SK-N-SH (cell line): ENCODE results near the gene NCKAP5L. TPM values are rescaled to one million over a fixed set of nuclear protein-coding genes. Genes with fewer than 3 reads are reported as not detected.

ENCODE experiments used
- CTCF ChIA-PET: fragments of 300-600, 350-600 bp; formaldehyde crosslinking; extraction: SDS; loops from one replicate; lab custom pipeline; 2021; lab: Yijun Ruan, JAX
- POLR2A ChIA-PET: fragments of 350-600 bp; sonication (Branson Sonifier 250); formaldehyde crosslinking; extraction: SDS; loops from one replicate; lab custom pipeline; 2020; ENCODE audit warnings: antibody characterized with exemption, inconsistent platforms; lab: Yijun Ruan, JAX
- DNase-seq: peaks from one replicate; pipeline ENCODE4 v3.0.0; 2012
- H2AFZ ChIP-seq: fragments of 200-600 bp; sonication (generic); 2 replicates; pipeline ENCODE4 v1.8.1; 2016; ENCODE audit warnings: antibody characterized with exemption, mild to moderate bottlenecking, low read depth
- H3F3A ChIP-seq: fragments of 200-600 bp; sonication (generic); replicated peaks from 2 replicates; pipeline ENCODE3; 2016; ENCODE audit warnings: antibody characterized with exemption, mild to moderate bottlenecking; ENCODE audit not compliant: insufficient read depth
- H3K27ac ChIP-seq, 2 experiments: fragments of 200-500 bp in 1 of 2; fragments of 200-600 bp in 1 of 2; sonication (Bioruptor generic) in 1 of 2; sonication (generic), shearing (Covaris generic) in 1 of 2; 2 replicates each; pipeline versions ENCODE4 v1.5.1 to v1.6.1; 2014 to 2016; ENCODE audit warnings: low read depth in 2 of 2, inconsistent platforms in 1 of 2, low read length in 1 of 2, mild to moderate bottlenecking in 1 of 2, mixed read lengths in 1 of 2
- H3K27me3 ChIP-seq: fragments of 200-600 bp; sonication (generic), shearing (Covaris generic); 2 replicates; pipeline ENCODE4 v1.6.1; 2016; ENCODE audit warnings: mixed run types; ENCODE audit not compliant: insufficient read depth
- H3K36me3 ChIP-seq, 2 experiments: fragments of 200-500 bp in 1 of 2; fragments of 200-600 bp in 1 of 2; sonication (Bioruptor generic) in 1 of 2; sonication (generic) in 1 of 2; replicated peaks in 1 of 2; 2 replicates each; pipeline versions ENCODE3 to v1.5.1; 2014 to 2016; ENCODE audit warnings: low read length in 1 of 2, mild to moderate bottlenecking in 1 of 2; ENCODE audit not compliant: insufficient read depth in 2 of 2, control insufficient read depth in 1 of 2
- H3K4me1 ChIP-seq, 2 experiments: fragments of 200-500 bp in 1 of 2; fragments of 200-600 bp in 1 of 2; sonication (Bioruptor generic) in 1 of 2; sonication (generic), shearing (Covaris generic) in 1 of 2; 2 replicates each; pipeline versions ENCODE4 v1.5.1 to v1.6.1; 2014 to 2016; ENCODE audit warnings: low read depth in 1 of 2, low read length in 1 of 2, mixed run types in 1 of 2; ENCODE audit not compliant: insufficient read depth in 2 of 2, control insufficient read depth in 1 of 2
- H3K4me2 ChIP-seq: fragments of 200-600 bp; sonication (generic), shearing (Covaris generic); 2 replicates; pipeline ENCODE4 v1.6.1; 2017; ENCODE audit warnings: mixed run types
- H3K4me3 ChIP-seq, 2 experiments: fragments of 200-500 bp in 1 of 2; fragments of 200-600 bp in 1 of 2; sonication (Bioruptor generic) in 1 of 2; sonication (generic), shearing (Covaris generic) in 1 of 2; 2 replicates each; pipeline versions ENCODE4 v1.5.1 to v1.8.1; 2014 to 2016; ENCODE audit warnings: low read depth in 2 of 2, inconsistent platforms in 1 of 2, low read length in 1 of 2, mild to moderate bottlenecking in 1 of 2, mixed read lengths in 1 of 2, moderate library complexity in 1 of 2
- H3K79me2 ChIP-seq: fragments of 200-600 bp; sonication (generic); 2 replicates; pipeline ENCODE4 v1.8.1; 2017; ENCODE audit warnings: mild to moderate bottlenecking; ENCODE audit not compliant: insufficient read depth
- H3K9ac ChIP-seq: fragments of 200-600 bp; sonication (generic); 2 replicates; pipeline ENCODE4 v1.6.1; 2017; ENCODE audit warnings: mixed run types
- H3K9me2 ChIP-seq: fragments of 200-600 bp; sonication (generic); 2 replicates; pipeline ENCODE4 v1.6.1; 2017; ENCODE audit warnings: mixed run types
- H3K9me3 ChIP-seq: fragments of 200-600 bp; sonication (generic); 2 replicates; pipeline ENCODE4 v1.6.1; 2017; ENCODE audit warnings: mixed run types, mild to moderate bottlenecking, moderate library complexity
- H4K20me1 ChIP-seq: fragments of 200-600 bp; sonication (generic); 2 replicates; pipeline ENCODE4 v1.6.1; 2017; ENCODE audit warnings: mild to moderate bottlenecking, mixed run types; ENCODE audit not compliant: insufficient read depth
- ELF1 ChIP-seq: IDR thresholded peaks from 2 replicates; pipeline ENCODE4 v1.4.0; 2012
- FOXJ3 ChIP-seq: sonication (generic); formaldehyde crosslinking; IDR thresholded peaks from 2 replicates; pipeline ENCODE4 v1.5.1; 2020; ENCODE audit warnings: mild to moderate bottlenecking, missing genetic modification reagents
- GATA2 ChIP-seq: sonication (generic); formaldehyde crosslinking; IDR thresholded peaks from 2 replicates; pipeline ENCODE4 v1.5.0; 2020; ENCODE audit warnings: mild to moderate bottlenecking, missing genetic modification reagents
- JUND ChIP-seq: IDR thresholded peaks from 2 replicates; pipeline ENCODE4 v1.4.0; 2012
- MEF2A ChIP-seq: IDR thresholded peaks from 2 replicates; pipeline ENCODE4 v1.4.0; 2012; ENCODE audit warnings: low read depth, borderline replicate concordance
- MXI1 ChIP-seq: IDR thresholded peaks from 2 replicates; pipeline ENCODE4 v1.6.1; 2012; ENCODE audit warnings: mild to moderate bottlenecking, low read depth, low read length, improper control_type of control experiment
- NRF1 ChIP-seq: IDR thresholded peaks from 2 replicates; pipeline ENCODE4 v1.6.1; 2012; ENCODE audit warnings: low read depth, mild to moderate bottlenecking, low read length
- POLR2AphosphoS5 ChIP-seq: IDR thresholded peaks from 2 replicates; pipeline ENCODE4 v1.6.1; 2012; ENCODE audit warnings: low read depth, low read length
- RAD21 ChIP-seq: IDR thresholded peaks from 2 replicates; pipeline ENCODE4 v1.6.1; 2012; ENCODE audit warnings: mild to moderate bottlenecking, low read length
- RCOR1 ChIP-seq: fragments of 150-350 bp; IDR thresholded peaks from 2 replicates; pipeline ENCODE4 v1.6.1; 2017; ENCODE audit warnings: antibody characterized with exemption, low read length
- RXRA ChIP-seq: IDR thresholded peaks from 2 replicates; pipeline ENCODE4 v1.4.0; 2012; ENCODE audit warnings: low read depth, mild to moderate bottlenecking, borderline replicate concordance
- SMC3 ChIP-seq: IDR thresholded peaks from 2 replicates; pipeline ENCODE4 v1.6.1; 2012; ENCODE audit warnings: low read depth, low read length, improper control_type of control experiment
- TAF1 ChIP-seq: IDR thresholded peaks from 2 replicates; pipeline ENCODE4 v1.6.1; 2012; ENCODE audit warnings: low read depth, mild to moderate bottlenecking, low read length, moderate library complexity, borderline replicate concordance
- TCF12 ChIP-seq: IDR thresholded peaks from 2 replicates; pipeline ENCODE4 v1.4.0; 2012
- TEAD4 ChIP-seq: IDR thresholded peaks from 2 replicates; pipeline ENCODE4 v1.4.0; 2012; ENCODE audit warnings: mild to moderate bottlenecking, borderline replicate concordance; ENCODE audit not compliant: insufficient read depth
- WGBS: methylation state at CpG from one replicate; pipeline ENCODE4 v1.1.6; 2017; ENCODE audit warnings: low lambda C conversion rate; 5-methylcytosine and 5-hydroxymethylcytosine counted together
- polyA plus RNA-seq, 3 experiments: library from polyadenylated mRNA; depleted of rRNA; stranded (reverse); fragments of >200 nt; gene quantifications; 2 replicates each; pipeline ENCODE4 v1.2.3, GENCODE V29; 2012
- TF ChIP-seq, protein P1 (sequence below): IDR thresholded peaks from 2 replicates; pipeline ENCODE4 v1.4.0; 2012; ENCODE audit warnings: low read depth, borderline replicate concordance
- TF ChIP-seq, protein P2 (sequence below): IDR thresholded peaks from 2 replicates; pipeline ENCODE4 v1.4.0; 2012; ENCODE audit warnings: low read depth
- TF ChIP-seq, protein P3 (sequence below): IDR thresholded peaks from 2 replicates; pipeline ENCODE4; 2012
- TF ChIP-seq, protein P4 (sequence below): fragments of 150-350 bp; IDR thresholded peaks from 2 replicates; pipeline ENCODE4 v1.6.1; 2016; ENCODE audit warnings: mild to moderate bottlenecking, low read depth, low read length
- TF ChIP-seq, protein P5 (sequence below): IDR thresholded peaks from 2 replicates; pipeline ENCODE4 v1.6.1; 2012; ENCODE audit warnings: mild to moderate bottlenecking, low read depth, low read length, moderate library complexity

NCKAP5L gene
- polyA plus RNA-seq, 1 of the 3 experiments (the other 2 are of a cell fraction), result 8.9 TPM

DNA sequence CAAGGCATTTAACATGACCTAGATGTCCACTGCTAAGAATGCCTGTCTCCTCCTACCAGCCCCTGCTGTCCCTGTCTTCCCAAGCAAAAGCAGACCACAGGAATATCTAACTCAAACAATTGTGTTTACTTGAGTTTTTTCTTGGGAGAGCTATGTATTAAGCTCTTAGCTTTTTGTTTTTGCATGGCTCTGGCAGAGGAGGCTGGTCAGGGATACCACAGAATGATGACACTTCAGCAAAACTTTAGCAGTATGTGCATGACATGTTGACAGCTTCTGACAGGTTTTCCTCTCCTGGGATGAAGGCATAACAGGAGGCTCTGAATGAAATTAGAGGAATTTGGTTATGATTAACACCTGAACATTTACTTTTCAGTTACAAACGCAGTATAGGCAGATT is 79.9 kb downstream of the NCKAP5L start:
- Histone ChIP-seq H3K36me3 (peaks cover 26 to 44% of the 10 kb centered on the region in 2 experiments), H3K4me2 (no peak overlapping the region), H3K4me1 (peaks cover 9 to 22% of the 10 kb centered on the region in 2 experiments), H2AFZ (no peak overlapping the region), H3K4me3 (no peak overlapping the region), H3K27ac (no peak overlapping the region), H3K27me3 (no peaks in the 10 kb centered on the region), H3K9me3 (no peaks in the 10 kb centered on the region), H3F3A (peaks cover 25% of the 10 kb centered on the region), H3K9me2 (no peaks in the 10 kb centered on the region), H3K9ac (no peak overlapping the region), H3K79me2 (peaks cover 100% of the 10 kb centered on the region), H4K20me1 (peaks cover 100% of the 10 kb centered on the region)
- ChIA-PET CTCF (interaction anchor here (1.2 to 4.4 kb wide), 5 partner anchors 14 to 390 kb away, joined by 3 to 22 read pairs (median 3); partner anchors contain the start of genes FMNL3 and PRPF40B), POLR2A (no interaction called here)
- 83% methylated on average over 1 of the region's 1 CpG for WGBS
- TF ChIP-seq TEAD4 (no peak), FOXJ3 (CRISPR knock-in tag) (no peak), MEF2A (no peak), TAF1 (no peak), MXI1 (no peak), TCF12 (no peak), SMC3 (no peak)
- TF ChIP-seq, protein P1, sequence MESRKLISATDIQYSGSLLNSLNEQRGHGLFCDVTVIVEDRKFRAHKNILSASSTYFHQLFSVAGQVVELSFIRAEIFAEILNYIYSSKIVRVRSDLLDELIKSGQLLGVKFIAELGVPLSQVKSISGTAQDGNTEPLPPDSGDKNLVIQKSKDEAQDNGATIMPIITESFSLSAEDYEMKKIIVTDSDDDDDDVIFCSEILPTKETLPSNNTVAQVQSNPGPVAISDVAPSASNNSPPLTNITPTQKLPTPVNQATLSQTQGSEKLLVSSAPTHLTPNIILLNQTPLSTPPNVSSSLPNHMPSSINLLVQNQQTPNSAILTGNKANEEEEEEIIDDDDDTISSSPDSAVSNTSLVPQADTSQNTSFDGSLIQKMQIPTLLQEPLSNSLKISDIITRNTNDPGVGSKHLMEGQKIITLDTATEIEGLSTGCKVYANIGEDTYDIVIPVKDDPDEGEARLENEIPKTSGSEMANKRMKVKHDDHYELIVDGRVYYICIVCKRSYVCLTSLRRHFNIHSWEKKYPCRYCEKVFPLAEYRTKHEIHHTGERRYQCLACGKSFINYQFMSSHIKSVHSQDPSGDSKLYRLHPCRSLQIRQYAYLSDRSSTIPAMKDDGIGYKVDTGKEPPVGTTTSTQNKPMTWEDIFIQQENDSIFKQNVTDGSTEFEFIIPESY, result no peak
- TF ChIP-seq, protein P2, sequence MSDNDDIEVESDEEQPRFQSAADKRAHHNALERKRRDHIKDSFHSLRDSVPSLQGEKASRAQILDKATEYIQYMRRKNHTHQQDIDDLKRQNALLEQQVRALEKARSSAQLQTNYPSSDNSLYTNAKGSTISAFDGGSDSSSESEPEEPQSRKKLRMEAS, result no peak
- no peak for DNase-seq

DNA sequence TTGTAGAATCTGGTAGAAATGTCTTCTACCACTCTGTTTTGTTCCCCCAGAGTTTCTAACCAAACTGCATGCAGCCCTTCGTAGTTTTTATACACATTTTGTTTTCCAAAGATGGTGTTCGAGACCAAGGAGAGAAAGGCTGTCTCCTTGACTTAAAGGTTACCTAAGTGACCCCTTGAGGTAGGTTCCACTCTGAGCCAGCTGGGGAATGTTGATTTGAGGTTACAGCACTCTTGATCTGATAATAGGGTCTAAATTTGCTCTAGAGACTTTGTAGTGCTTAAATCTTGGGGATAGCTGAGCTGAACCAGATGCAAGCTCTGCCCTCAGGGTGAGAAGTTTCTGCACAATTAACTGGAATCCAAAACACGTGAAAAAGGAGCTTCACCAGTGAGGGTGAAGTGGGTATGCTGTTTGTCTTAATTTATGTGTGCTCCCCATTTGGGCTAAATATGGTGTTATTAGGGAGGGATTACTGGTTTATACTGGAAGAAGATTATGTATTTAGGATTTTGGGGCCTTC is 83.8 kb downstream of the NCKAP5L start:
- Histone ChIP-seq H3K9me3 (no peaks in the 10 kb centered on the region), H3K36me3 (peaks cover 7 to 25% of the 10 kb centered on the region in 2 experiments), H3K4me2 (peak overlapping the region; percentile 30), H3K9me2 (no peaks in the 10 kb centered on the region), H3F3A (peaks cover 19% of the 10 kb centered on the region), H2AFZ (no peak overlapping the region), H3K27ac (peak overlapping the region in 1 of 2 experiments; percentile 2; a peak in 1 of 4 replicates), H3K4me1 (peaks cover 13% of the 10 kb centered on the region in 2 experiments), H3K79me2 (peaks cover 77% of the 10 kb centered on the region), H3K4me3 (no peak overlapping the region), H4K20me1 (peaks cover 78% of the 10 kb centered on the region), H3K9ac (no peak overlapping the region), H3K27me3 (no peaks in the 10 kb centered on the region)
- DNase-seq, result no peak
- 80% methylated on average over 3 of the region's 3 CpGs for WGBS
- ChIA-PET POLR2A (interaction anchor here (0.8 kb wide), 1 partner anchor 159 kb away, joined by 3 read pairs; no protein-coding TSS in a partner anchor), CTCF (interaction anchor here (1.4 to 2.7 kb wide), 5 partner anchors 18 to 108 kb away, joined by 4 to 13 read pairs (median 9); no protein-coding TSS in a partner anchor)
- TF ChIP-seq GATA2 (CRISPR knock-in tag), result no peak
- TF ChIP-seq TEAD4, result no peak
- TF ChIP-seq, protein P3, sequence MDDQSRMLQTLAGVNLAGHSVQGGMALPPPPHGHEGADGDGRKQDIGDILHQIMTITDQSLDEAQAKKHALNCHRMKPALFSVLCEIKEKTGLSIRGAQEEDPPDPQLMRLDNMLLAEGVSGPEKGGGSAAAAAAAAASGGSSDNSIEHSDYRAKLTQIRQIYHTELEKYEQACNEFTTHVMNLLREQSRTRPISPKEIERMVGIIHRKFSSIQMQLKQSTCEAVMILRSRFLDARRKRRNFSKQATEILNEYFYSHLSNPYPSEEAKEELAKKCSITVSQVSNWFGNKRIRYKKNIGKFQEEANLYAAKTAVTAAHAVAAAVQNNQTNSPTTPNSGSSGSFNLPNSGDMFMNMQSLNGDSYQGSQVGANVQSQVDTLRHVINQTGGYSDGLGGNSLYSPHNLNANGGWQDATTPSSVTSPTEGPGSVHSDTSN, result no peak
- TF ChIP-seq ELF1, result no peak
- no peak for TF ChIP-seq RCOR1
- TF ChIP-seq, protein P4, sequence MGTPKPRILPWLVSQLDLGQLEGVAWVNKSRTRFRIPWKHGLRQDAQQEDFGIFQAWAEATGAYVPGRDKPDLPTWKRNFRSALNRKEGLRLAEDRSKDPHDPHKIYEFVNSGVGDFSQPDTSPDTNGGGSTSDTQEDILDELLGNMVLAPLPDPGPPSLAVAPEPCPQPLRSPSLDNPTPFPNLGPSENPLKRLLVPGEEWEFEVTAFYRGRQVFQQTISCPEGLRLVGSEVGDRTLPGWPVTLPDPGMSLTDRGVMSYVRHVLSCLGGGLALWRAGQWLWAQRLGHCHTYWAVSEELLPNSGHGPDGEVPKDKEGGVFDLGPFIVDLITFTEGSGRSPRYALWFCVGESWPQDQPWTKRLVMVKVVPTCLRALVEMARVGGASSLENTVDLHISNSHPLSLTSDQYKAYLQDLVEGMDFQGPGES, result no peak
- no peak for TF ChIP-seq NRF1
- no peak for TF ChIP-seq JUND
- no peak for TF ChIP-seq RXRA
- no peak for TF ChIP-seq POLR2AphosphoS5
- TF ChIP-seq, protein P5, sequence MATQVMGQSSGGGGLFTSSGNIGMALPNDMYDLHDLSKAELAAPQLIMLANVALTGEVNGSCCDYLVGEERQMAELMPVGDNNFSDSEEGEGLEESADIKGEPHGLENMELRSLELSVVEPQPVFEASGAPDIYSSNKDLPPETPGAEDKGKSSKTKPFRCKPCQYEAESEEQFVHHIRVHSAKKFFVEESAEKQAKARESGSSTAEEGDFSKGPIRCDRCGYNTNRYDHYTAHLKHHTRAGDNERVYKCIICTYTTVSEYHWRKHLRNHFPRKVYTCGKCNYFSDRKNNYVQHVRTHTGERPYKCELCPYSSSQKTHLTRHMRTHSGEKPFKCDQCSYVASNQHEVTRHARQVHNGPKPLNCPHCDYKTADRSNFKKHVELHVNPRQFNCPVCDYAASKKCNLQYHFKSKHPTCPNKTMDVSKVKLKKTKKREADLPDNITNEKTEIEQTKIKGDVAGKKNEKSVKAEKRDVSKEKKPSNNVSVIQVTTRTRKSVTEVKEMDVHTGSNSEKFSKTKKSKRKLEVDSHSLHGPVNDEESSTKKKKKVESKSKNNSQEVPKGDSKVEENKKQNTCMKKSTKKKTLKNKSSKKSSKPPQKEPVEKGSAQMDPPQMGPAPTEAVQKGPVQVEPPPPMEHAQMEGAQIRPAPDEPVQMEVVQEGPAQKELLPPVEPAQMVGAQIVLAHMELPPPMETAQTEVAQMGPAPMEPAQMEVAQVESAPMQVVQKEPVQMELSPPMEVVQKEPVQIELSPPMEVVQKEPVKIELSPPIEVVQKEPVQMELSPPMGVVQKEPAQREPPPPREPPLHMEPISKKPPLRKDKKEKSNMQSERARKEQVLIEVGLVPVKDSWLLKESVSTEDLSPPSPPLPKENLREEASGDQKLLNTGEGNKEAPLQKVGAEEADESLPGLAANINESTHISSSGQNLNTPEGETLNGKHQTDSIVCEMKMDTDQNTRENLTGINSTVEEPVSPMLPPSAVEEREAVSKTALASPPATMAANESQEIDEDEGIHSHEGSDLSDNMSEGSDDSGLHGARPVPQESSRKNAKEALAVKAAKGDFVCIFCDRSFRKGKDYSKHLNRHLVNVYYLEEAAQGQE, result no peak
- no peak for TF ChIP-seq RAD21
